ENCODE results near the gene GGT6.

GGT6 gene

DNA sequence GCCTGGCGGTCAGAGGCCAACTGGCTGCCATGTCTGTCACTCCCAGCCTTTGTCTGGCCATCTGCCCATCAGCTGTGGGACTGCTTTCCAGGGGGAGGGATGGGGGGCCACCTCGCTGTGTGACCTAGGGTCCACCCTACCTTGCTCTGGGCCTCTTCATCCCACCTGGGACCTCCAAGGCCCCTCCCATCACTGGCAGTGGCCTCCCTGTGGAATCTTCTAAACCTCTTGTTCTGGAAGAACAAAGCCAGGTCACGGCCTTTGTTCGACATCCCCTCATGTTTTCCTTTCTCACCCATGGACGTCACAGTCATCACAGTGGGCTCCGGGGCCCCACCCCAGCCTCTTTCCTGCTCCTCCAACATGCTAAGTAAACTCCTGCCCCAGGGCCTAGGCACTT is 37.7 kb downstream of the GGT6 start:
- no peak for DNase-seq (ENCODE audit: low read depth, low spot score)

DNA sequence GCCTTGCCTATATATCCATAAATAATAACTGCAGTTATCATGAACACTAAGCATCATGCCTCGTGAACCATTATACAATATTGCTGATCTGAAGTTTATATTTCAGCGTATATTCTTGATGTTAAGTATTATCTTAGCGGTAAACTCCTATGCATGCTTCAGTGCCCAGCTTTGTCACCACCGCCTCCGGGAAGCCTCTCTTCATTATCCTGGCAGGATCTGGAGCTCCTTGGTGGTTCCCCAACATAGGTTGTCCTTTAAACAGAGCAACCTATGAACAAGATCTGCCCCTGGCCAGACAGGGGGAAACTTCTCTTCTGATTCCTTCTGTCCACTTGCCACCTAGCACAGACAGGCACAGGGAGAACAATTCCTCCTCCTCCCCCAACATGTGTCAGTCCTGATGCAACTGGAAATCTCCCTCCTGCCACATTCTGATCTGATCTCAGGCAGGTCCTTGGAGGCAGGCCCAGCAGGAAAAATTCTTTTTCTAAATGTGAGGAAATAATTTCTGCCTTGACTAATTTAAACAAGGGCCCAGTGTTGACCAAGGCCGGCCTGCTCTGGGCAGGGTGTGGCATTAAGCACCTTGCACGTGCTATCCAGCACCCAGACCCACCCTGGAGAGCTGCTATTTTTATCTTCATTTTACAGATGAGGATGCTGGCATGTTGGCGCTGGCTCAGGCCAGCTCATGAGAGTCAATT is 39.3 kb downstream of the GGT6 start:
- DNase-seq (ENCODE audit: low read depth, low spot score): no peak

DNA sequence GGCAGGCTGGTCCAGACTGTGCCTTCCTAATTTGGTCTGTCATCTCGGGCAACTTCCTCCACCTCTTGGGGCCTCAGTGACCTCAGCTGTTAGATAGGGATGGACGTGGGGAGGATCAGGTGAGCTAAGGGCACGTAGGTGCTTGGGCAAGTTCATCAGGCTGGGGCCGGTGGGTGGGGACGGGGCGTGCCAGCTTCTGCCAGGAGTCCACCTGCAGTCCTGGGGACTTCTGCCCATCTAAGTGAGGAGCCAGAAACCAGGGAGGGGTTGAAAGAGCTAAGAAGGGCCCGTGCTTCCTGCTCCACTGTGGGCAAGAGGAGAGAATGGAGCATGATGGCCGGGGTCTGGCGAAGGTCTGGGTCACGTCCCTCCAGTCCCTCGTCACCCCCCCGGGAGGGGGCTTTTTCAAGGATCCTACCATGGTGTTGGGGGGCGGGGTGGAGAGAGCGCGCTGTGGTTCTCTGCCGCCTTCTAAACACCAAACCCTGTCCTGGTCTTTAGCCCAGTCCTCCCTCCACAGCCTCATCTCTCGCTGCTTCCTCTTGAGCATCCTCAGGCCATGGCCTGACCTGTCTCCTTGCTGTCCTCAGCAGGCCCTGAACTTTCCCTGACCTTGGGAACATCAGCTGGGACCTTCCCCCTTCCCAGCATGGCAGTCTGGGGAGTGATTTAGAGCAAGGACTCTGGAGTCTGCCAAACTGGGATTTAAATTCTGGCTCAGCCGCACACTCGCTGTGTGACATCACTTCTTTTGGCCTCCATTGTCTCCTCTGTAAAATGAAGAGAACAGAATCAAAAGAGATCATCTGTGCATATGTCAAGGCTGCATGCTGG is 40.1 kb downstream of the GGT6 start:
- no peak for DNase-seq (ENCODE audit: low read depth, low spot score)

DNA sequence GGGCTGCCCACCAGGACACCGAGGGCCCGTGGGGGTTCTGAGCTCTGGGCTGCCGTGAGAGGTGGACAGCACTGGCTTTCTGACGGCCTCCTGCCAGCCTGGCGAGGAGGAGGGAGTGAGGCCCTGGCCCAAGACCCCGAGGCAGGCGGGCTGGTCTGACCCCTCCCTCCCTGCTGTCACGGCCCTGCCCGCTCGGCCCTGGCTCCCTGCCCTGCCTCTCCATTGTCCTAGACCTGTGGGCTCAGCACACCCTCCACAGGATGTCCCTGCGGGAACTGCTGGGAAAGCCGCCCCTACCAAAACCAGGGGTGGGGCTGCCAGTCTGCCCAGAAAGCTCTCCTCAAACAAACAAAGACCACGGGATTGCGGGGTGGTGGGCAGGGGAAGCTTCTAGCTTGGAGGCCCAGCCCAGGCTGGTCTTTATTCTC is 41.0 kb downstream of the GGT6 start:
- DNase-seq (ENCODE audit: low read depth, low spot score): no peak

DNA sequence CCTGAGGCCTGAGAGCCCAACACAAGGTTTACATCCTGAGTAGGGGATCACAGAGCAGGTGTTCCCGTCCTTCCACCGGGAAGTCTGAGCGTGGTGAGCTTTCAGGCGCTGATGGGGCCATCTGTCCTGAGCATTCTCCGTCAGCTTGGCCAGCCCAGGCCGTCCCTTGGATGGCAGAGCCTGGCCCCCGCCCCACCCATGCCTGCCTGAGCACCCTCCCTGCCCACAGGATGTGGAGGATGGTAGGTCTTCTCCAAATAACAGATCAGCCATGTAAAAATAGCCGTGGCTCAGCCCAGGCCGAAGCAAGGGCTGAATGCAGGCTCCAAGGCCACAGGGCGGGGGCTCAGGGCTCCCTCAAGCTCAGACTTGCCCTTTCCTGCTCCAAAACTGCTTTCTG is 41.5 kb downstream of the GGT6 start:
- DNase-seq (ENCODE audit: low read depth, low spot score): no peak

DNA sequence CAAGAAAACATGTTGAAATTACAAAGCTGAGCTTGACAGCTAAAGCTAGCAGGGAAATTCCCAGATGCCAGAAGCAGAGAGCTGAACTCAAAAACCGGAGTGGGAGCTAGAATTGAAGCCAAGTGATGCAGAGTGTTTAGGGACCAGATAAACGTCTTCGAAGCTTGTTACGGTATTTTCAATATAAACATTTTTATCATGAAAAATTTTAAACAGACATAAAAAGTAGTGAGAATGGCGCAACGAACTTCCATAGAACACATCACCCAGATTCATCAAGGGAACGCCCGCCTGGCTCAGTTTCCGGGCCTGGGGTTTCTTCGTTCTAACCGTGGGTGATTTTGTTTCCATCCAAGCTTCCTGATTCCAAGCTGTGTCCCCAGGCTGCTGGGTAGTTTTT is 43.6 kb downstream of the GGT6 start:
- DNase-seq (ENCODE audit: low read depth, low spot score): no peak

DNA sequence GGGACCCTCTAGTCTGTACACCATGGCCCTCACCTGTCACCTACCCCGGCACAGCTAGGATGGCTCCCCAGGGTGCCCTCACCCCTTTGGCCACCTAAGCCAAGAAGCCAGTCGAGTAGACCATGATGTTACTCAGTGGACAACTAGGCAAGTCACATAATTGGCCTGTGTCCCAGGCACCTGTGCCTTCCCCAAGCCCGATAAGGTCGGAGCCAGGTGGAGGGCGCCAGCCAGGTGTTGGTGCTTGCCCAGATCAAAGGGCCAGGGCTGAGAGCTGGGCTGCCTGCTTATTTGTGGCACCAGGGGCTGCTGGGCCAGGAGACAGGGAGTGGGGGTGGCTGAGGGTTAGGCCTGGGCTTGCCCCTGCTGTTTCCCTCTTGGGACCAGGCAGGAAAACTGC is 44.9 kb downstream of the GGT6 start:
- no peak for DNase-seq (ENCODE audit: low read depth, low spot score)

DNA sequence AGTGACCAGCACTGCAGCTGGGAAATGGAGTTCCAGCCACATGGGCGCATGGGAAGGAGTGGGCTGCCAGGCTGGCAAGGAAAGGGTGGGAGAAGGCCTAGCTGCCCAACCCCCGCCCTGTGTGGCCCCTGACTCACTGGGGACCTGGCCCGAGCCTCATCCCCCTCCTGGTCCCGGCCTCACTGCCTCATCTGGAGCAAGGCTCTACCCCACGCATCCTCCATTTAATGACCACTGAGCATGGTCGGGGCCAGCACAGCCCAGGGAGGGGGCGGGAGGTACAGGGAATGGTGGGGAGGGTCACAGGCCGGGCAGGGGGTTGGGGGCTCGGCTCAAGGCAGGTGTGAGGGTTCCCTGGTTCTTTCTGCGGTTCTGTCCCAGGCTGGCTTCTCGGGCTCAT is 45.6 kb downstream of the GGT6 start:
- DNase-seq (ENCODE audit: low read depth, low spot score): no peak

DNA sequence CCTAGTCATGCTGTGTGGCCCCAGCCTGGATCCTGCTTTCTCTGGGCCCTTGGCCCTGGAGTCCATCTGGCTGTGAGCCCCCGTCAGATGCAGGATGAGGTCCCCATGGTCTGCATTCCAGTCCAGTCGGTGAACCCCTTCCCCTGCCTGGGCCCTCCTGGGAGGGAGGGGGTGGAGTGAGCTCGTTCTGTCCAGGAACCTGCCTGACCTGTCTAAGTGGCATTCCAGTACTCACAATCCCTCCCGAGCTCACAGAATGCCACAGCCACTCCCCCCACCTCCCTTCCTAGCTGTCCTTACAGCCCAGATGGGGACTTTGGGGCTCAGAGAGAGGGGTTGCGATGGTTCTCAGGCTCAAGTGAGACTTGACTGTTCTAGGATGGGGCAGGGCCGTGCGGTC is 46.2 kb downstream of the GGT6 start:
- DNase-seq (ENCODE audit: low read depth, low spot score): no peak

DNA sequence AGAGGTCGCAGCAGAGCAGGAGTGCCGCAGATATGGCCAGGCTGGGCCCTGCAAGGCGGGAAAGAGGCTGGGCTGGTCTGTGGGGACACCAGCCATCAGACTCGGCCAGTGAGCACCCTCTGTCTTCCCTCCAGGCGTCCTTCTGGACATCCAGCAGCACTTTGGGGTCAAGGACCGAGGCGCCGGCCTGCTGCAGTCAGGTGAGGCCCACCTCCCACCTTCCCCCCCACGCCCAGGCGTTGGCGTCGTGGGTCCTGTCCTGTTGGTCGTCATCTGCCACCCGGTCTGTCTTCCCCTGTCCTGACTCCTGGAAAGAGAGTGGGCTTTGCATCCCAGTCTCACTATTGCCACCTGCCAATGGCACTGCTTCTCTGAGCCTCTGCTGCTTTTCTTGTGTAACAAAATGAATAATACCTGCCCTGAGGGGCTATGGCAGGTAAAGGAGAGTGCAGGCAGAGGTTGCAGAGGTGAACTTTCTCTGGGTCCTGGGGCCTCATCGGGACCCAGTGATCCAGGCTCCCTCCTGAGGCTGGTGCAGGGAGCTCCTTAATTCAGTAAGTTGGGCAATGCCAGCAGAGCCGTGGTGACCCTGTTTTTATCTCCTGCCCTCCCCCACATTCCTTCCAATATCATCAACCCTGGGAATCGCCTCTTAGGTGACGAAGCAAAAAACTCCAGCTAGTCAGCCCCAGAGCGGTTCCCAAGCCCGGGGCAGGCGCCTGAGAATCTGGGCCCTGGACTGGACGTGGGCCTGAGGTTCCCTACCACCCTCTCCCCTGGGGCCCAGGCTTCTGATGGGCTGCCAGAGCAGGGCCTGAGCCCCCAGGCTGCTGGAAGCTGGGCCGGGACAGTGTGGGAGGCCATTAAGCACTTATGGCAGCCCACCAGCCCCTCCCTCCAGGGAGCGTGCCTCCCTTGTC is 47.0 kb downstream of the GGT6 start:
- no peak for DNase-seq (ENCODE audit: low read depth, low spot score)

DNA sequence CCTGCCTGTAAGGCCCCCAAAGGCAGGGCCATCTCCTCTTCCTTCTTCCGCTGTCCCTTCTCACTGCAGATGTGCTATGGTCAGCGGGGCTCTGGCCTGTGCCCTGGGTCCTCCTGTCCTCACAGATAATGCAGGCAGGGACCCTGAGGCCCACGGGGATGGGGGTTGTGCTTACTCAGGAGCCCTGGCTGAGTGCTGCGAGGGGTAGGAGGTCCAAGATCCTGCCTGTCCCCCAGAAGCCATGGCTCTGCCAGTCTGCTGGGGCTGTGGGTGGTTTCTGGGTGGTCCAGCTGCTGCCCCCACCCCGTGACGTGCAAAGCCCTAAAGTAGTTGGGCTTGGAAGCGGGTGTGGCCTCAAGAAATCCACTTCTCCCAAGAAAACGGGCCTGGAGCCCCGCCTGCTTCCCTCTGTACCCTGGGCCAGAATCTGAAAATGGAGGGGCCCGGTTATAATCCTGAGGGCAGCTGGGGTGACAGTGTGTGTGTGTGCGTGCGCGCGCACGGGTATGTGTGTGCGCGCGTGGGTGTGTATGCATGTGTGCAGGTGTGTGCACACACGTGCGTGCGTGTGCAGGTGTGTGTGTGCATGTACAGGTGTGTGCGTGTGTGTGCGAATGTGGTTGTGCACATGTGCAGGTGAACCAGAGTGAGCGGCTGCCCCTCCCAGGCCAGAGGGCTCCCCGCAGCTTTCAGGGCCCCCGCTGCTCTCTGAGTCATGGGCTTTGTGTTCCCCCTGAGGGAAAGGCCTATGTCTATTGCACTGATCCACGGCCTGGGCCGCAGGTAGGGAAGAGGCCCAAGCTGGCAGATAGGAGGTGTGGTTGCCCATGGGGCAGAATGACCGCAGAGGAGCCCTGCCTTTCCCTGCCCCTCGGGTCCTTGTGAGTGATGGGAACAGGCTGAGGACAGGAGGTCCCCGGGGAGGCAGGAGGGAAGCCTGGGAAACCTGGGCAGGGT is 47.9 kb downstream of the GGT6 start:
- no peak for DNase-seq (ENCODE audit: low read depth, low spot score)

DNA sequence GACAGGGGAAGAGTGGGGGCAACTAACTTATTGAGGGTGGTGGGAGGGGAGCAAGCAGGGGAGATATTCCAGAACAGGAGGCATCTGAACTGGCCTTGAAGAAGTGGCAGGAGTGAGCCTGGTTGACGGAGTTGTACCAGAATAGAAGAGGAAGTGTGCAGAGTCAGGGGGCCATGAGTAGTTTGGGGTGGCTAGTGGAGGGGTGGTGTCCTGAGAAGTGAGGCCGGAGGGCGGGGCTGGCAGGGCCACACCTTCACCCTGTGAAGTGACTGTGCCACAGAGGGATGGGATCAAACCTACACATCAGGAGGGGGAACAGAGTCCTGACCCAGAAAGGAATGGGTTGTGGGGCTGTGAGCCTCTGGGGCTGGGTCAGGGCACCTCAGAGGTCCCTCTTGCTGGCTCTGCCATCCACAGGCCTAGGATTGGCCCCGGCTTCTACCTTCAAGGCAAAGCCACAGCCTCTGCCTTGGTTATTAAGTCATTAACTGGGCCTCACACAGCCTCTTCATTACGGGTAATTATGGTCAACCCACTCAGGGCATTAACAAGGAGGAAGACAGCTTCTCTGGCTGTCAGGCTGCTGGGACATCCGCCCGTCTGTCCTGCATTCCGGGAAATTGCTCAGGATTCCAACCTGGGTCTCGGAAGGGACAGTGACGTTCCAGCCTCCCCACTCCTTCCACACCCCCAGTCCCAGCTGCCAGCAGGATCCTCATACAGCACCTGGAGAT is 49.0 kb downstream of the GGT6 start:
- no peak for DNase-seq (ENCODE audit: low read depth, low spot score)

DNA sequence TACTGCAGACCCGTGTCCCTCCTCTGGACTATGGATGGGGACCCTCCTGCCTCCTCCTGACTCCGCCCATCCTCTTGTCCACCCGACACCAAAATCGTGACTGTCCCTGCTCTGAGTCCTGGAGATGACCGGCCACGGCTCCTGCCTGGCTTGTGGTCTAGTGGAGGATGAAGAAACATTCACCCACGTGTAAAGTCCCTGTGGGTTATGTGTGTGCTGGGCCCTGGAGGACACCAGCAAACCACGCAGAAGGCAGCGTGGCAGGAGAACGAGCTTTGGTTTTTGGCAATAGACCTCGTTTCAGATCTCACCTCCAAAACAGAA is 49.8 kb downstream of the GGT6 start:
- no peak for DNase-seq (ENCODE audit: low read depth, low spot score)

DNA sequence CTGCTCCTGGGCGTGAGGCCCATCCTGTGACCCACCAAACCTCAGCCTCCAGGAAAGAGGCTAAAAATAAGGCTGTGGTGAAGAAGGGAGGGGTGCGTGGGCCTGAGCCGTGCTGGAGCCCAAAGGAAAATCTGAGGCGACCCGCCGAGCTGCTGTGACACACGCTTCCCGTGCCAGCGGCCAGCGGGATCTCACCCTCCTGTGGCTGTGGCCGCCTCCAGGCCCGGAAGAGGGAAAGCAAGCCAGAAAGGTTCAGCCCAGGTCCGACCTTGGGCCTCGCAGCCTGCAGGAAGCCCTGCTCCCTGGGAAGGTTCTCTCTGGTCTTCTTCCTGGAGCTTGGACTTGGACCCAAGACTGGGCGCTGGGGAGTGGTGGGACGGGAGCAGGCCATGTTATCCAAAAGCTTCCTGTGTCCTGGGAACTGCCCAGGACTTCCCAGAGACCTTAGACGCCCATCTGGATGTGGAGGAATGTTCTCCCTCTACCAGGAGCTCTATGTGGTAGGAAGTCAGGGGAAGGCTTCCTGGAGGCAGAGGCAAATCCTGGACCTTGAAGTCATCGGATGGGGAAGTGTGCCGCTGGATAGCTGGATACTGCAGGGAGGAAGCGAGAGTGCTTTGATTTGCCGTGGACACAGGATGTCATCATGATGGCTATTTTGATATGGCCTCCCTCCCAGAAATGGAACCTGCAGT is 50.3 kb downstream of the GGT6 start:
- DNase-seq (ENCODE audit: low read depth, low spot score): peak; percentile 47

DNA sequence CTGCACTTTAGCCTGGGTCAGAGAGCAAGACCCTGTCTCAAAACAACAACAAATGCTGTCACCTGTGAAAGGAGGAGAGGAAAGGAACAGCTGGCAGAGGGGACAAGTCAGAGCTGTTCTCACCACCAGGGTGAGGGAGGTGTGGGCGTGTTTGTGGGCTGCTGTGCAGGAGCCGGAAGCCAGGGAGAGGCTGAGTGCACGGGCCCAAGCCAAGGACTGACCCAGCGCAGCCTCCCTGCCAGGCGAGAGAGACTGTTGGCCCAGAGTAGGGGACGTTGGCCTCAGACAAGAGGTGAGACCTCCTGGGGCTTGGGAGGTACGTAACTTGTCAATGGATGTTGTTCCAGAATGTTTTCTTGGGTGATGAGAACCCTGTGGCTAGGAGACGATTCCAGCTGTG is 51.0 kb downstream of the GGT6 start:
- DNase-seq (ENCODE audit: low read depth, low spot score): peak; percentile 22

DNA sequence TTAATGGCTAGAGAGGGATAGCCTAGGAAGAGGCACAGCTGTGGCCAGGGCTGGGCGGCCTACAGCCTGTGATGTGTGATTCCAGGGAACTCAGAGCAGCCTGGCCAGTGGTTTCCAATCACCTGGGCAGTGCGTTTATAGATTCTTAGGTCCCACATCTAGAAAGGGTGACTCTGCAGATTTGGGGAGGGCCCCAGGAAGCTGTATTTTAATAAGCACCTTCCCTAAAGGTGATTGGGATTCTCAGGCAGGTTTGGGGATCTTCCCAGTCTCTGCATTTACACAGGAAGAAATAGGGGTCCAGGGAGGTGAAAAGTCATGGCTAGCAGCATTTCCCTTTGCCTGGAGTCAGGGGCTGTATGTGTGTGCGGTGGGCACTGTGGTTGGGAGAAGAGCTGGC is 52.2 kb downstream of the GGT6 start:
- no peak for DNase-seq (ENCODE audit: low read depth, low spot score)

DNA sequence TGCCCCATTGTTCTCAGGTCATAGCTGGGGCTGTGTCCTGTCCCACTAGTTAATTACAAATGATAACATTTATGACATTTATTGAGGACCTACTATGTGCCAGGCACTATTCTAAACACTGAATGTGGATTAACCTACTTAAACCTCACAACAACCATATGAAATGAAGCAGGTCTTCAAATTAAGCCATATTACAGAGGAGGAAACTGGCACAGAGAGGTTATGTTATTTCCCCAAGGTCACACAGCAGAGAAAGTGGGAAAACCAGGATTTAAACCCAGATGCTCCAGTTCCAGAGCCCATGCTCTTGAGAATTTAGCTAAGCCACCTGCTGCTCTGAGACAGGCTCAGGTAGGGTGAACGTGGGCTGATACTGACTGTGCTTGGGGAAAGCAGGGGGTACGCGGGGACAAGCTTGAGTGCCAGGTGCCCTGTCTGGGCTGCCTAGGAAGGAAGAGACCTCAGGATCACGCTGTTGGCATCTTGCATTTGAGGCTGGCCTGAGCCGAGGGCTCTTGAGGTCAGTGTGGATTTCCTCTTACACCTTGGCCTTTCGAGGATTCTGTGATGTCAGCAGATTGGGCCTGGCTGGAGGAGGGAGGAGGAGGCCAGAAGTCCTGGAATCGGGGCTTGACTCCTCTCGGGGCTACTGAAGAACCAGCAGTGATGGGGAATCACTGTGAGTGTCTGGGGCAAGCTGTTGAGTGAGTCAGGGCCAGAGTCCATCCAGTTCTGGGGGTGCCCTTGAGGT is 52.8 kb downstream of the GGT6 start:
- no peak for DNase-seq (ENCODE audit: low read depth, low spot score)

All from brain pericyte (primary cell).